Mononuclear cell (primary cell): ENCODE results near the gene UBE2G1. TPM values are rescaled to one million over a fixed set of nuclear protein-coding genes. Genes with fewer than 3 reads are reported as not detected.

Source experiments
- H3K27me3 ChIP-seq: 2 replicates; pipeline ENCODE4 v1.6.0; 2011; ENCODE audit warnings: low read length, control low read depth; ENCODE audit not compliant: insufficient read depth
- H3K4me1 ChIP-seq: 2 replicates; pipeline ENCODE4 v1.5.1; 2011; ENCODE audit warnings: mild to moderate bottlenecking, low read length, control low read depth; ENCODE audit not compliant: insufficient read depth
- H3K4me3 ChIP-seq: 2 replicates; pipeline ENCODE4 v1.5.1; 2011; ENCODE audit warnings: mild to moderate bottlenecking, low read length, moderate library complexity
- H3K9me3 ChIP-seq: 2 replicates; pipeline ENCODE4 v1.5.1; 2011; ENCODE audit warnings: low read depth, mild to moderate bottlenecking, control low read depth, low read length
- total RNA-seq: library from RNA; depleted of rRNA; stranded (reverse); fragments of >200 nt; gene quantifications from one replicate; pipeline ENCODE4 v1.2.3, GENCODE V29; 2012

The UBE2G1 gene
- total RNA-seq, 1 donor = 76.4 TPM

GRCh38 chr17:4241535-4241934, 124.9 kb downstream of the UBE2G1 start:
- no peaks in the 10 kb centered on the region for H3K9me3 ChIP-seq
- no peaks in the 10 kb centered on the region for H3K27me3 ChIP-seq
- H3K4me3 ChIP-seq = no peak overlapping the region
- no peaks in the 10 kb centered on the region for H3K4me1 ChIP-seq

GRCh38 chr17:4236456-4236855, 130.0 kb downstream of the UBE2G1 start:
- Histone ChIP-seq H3K4me1 (no peaks in the 10 kb centered on the region), H3K27me3 (no peaks in the 10 kb centered on the region), H3K9me3 (no peaks in the 10 kb centered on the region), H3K4me3 (no peak overlapping the region)

GRCh38 chr17:4235372-4236279, 130.8 kb downstream of the UBE2G1 start:
- Histone ChIP-seq H3K4me1 (no peaks in the 10 kb centered on the region), H3K4me3 (no peak overlapping the region), H3K27me3 (no peaks in the 10 kb centered on the region), H3K9me3 (no peaks in the 10 kb centered on the region)

GRCh38 chr17:4234401-4234800, 132.1 kb downstream of the UBE2G1 start:
- Histone ChIP-seq H3K4me3 (no peak overlapping the region), H3K27me3 (no peaks in the 10 kb centered on the region), H3K4me1 (no peaks in the 10 kb centered on the region), H3K9me3 (no peaks in the 10 kb centered on the region)

GRCh38 chr17:4233668-4234258, 132.7 kb downstream of the UBE2G1 start:
- no peaks in the 10 kb centered on the region for H3K4me1 ChIP-seq
- H3K27me3 ChIP-seq = no peaks in the 10 kb centered on the region
- no peak overlapping the region for H3K4me3 ChIP-seq
- H3K9me3 ChIP-seq = no peaks in the 10 kb centered on the region

- Histone ChIP-seq H3K4me1 (no peaks in the 10 kb centered on the region), H3K4me3 (no peak overlapping the region), H3K9me3 (no peaks in the 10 kb centered on the region), H3K27me3 (no peaks in the 10 kb centered on the region)
Measured at GRCh38 chr17:4232168-4232813, 134.2 kb downstream of the UBE2G1 start.

- Histone ChIP-seq H3K9me3 (no peaks in the 10 kb centered on the region), H3K4me3 (no peak overlapping the region), H3K4me1 (no peaks in the 10 kb centered on the region), H3K27me3 (no peaks in the 10 kb centered on the region)
Measured at GRCh38 chr17:4229627-4230541, 136.6 kb downstream of the UBE2G1 start.

GRCh38 chr17:4221899-4222659, 144.4 kb downstream of the UBE2G1 start:
- no peaks in the 10 kb centered on the region for H3K9me3 ChIP-seq
- H3K27me3 ChIP-seq = no peaks in the 10 kb centered on the region
- no peak overlapping the region for H3K4me3 ChIP-seq

GRCh38 chr17:4221163-4221562, 145.3 kb downstream of the UBE2G1 start:
- no peaks in the 10 kb centered on the region for H3K9me3 ChIP-seq
- no peaks in the 10 kb centered on the region for H3K4me1 ChIP-seq
- no peak overlapping the region for H3K4me3 ChIP-seq
- no peaks in the 10 kb centered on the region for H3K27me3 ChIP-seq

More at GRCh38 chr17:4221899-4222659, 144.4 kb downstream of the UBE2G1 start:
- H3K4me1 ChIP-seq = no peaks in the 10 kb centered on the region

- Histone ChIP-seq H3K4me3 (no peak overlapping the region), H3K27me3 (no peaks in the 10 kb centered on the region), H3K9me3 (no peaks in the 10 kb centered on the region), H3K4me1 (no peaks in the 10 kb centered on the region)
Measured at GRCh38 chr17:4220655-4221054, 145.8 kb downstream of the UBE2G1 start.

Other genes starting within 250 kb of the UBE2G1 start
- gene ZZEF1, start 223.6 kb downstream of the UBE2G1 start, total RNA-seq = 77.1 TPM
- 4.5 TPM for gene CYB5D2, start 223.5 kb downstream of the UBE2G1 start, total RNA-seq
- gene ANKFY1, start 102.7 kb downstream of the UBE2G1 start, total RNA-seq = 19.6 TPM
- 2.5 TPM for gene SPNS3, start 67.3 kb upstream of the UBE2G1 start, total RNA-seq
- 0.10 TPM for gene SPNS2, start 132.2 kb upstream of the UBE2G1 start, total RNA-seq
- gene MYBBP1A, start 188.7 kb upstream of the UBE2G1 start, total RNA-seq = 24.6 TPM
- gene GGT6, start 193.9 kb upstream of the UBE2G1 start, total RNA-seq = not detected
- gene SMTNL2, start 217.9 kb upstream of the UBE2G1 start, total RNA-seq = not detected